Thoracic aorta (tissue), 2 donors: ENCODE data around the gene SNX21. TPM values are rescaled to one million over a fixed set of nuclear protein-coding genes. Genes with fewer than 3 reads are reported as not detected.
A peak's percentile ranks its signal among the peaks of the same experiment; 100 is the strongest.
"Not testable (repeated sequence)": the region's sequence is repeated elsewhere in the genome, so short reads cannot be mapped to it uniquely, and the experiment has no call there.

Source experiments
- ATAC-seq: fragments of 150-250 bp; one replicate; pipeline ENCODE4 v1.8.0; 2017; ENCODE audit warnings: low read depth; ENCODE audit not compliant: insufficient number of reproducible peaks, low FRiP score
- DNase-seq: peaks from one replicate; pipeline ENCODE4 v3.0.0-alpha.2; 2020; ENCODE audit warnings: low spot score
- H3K27ac ChIP-seq, 2 donors: fragments of 200-600 bp; sonication (generic); 1 replicate in 1 of 2; 2 replicates in 1 of 2; pipeline ENCODE4 v1.5.1; 2016; ENCODE audit warnings: mild to moderate bottlenecking in 2 of 2, moderate library complexity in 2 of 2
- H3K27me3 ChIP-seq: fragments of 200-600 bp; sonication (generic); replicated peaks from 2 replicates; pipeline ENCODE4 v1.6.0; 2016; ENCODE audit warnings: mild to moderate bottlenecking; ENCODE audit not compliant: insufficient read depth
- H3K36me3 ChIP-seq: fragments of 200-600 bp; sonication (generic); one replicate; pipeline ENCODE4 v1.5.1; 2016
- H3K4me1 ChIP-seq, 2 donors: fragments of 200-600 bp; sonication (generic); 1 replicate in 1 of 2; 2 replicates in 1 of 2; pipeline versions ENCODE4 v1.5.1 to v1.6.0; 2016; ENCODE audit warnings: low read depth in 2 of 2, mild to moderate bottlenecking in 1 of 2; ENCODE audit not compliant: control insufficient read depth in 1 of 2
- H3K4me3 ChIP-seq: fragments of 200-600 bp; sonication (generic); 2 replicates; pipeline ENCODE4 v1.5.1; 2016; ENCODE audit warnings: mild to moderate bottlenecking
- H3K9me3 ChIP-seq: fragments of 200-600 bp; sonication (generic); 2 replicates; pipeline ENCODE4 v1.5.1; 2016
- CTCF ChIP-seq: fragments of 200-600 bp; sonication (generic); IDR thresholded peaks from one replicate; pipeline ENCODE4 v1.5.1; 2019; ENCODE audit warnings: antibody characterized with exemption
- total RNA-seq, 2 donors: library from RNA; depleted of rRNA; stranded (reverse); fragments of >200 nt; gene quantifications; one replicate each; pipeline versions ENCODE4 v1.1.0 to v1.2.3, GENCODE V29; 2016

SNX21 gene
- total RNA-seq, 2 donors from 2014 or later = 78.2 to 133 TPM

GRCh38 chr20:45826381-45827019 lies 7.1 kb upstream of the SNX21 start:
- DNase-seq = no peak
- ATAC-seq = peak; percentile 15
- TF ChIP-seq CTCF = no peak
- Histone ChIP-seq H3K27me3 (no peaks in the 10 kb centered on the region), H3K4me1 (peaks cover 25 to 68% of the 10 kb centered on the region in 2 donors), H3K9me3 (no peaks in the 10 kb centered on the region), H3K4me3 (no peak overlapping the region), H3K36me3 (no peaks in the 10 kb centered on the region), H3K27ac (peak overlapping the region; percentile 84 to 91)

GRCh38 chr20:45827030-45827652 lies 6.5 kb upstream of the SNX21 start, which contains the start of gene TNNC2:
Gene TNNC2 (minus strand): TSS chr20:45827312. CDS start chr20:45827248, 64 bp downstream.
- peak within 1 kb of the TSS; percentile 84 to 91 for H3K27ac ChIP-seq
- peaks cover 25 to 65% of the 10 kb centered on the region in 2 donors for H3K4me1 ChIP-seq
- no peaks in the 10 kb centered on the region for H3K36me3 ChIP-seq
- H3K27me3 ChIP-seq = no peaks in the 10 kb centered on the region
- TF ChIP-seq CTCF = no peak
- no peaks in the 10 kb centered on the region for H3K9me3 ChIP-seq
- ATAC-seq (no peak), DNase-seq (no peak)
- H3K4me3 ChIP-seq = no peak within 1 kb of the TSS

GRCh38 chr20:45827712-45828111 lies 5.9 kb upstream of the SNX21 start:
- ATAC-seq (no peak), DNase-seq (no peak)
- Histone ChIP-seq H3K9me3 (no peaks in the 10 kb centered on the region), H3K27ac (peak overlapping the region; percentile 84 to 91), H3K27me3 (no peaks in the 10 kb centered on the region), H3K36me3 (no peaks in the 10 kb centered on the region), H3K4me1 (peaks cover 29 to 64% of the 10 kb centered on the region in 2 donors), H3K4me3 (no peak overlapping the region)
- TF ChIP-seq CTCF = no peak

GRCh38 chr20:45828589-45828988 lies 5.0 kb upstream of the SNX21 start:
- Histone ChIP-seq H3K27me3 (no peaks in the 10 kb centered on the region), H3K9me3 (no peaks in the 10 kb centered on the region), H3K27ac (peak overlapping the region; percentile 84 to 91), H3K4me3 (no peak overlapping the region), H3K36me3 (no peaks in the 10 kb centered on the region), H3K4me1 (peaks cover 33 to 61% of the 10 kb centered on the region in 2 donors)
- no peak for TF ChIP-seq CTCF
- DNase-seq (no peak), ATAC-seq (no peak)

- not testable (repeated sequence) for H3K36me3 ChIP-seq, H3K9me3 ChIP-seq, H3K4me3 ChIP-seq, DNase-seq, ATAC-seq, H3K27me3 ChIP-seq
- Histone ChIP-seq H3K27ac (peak overlapping the region; percentile 84 to 91), H3K4me1 (peaks cover 28 to 59% of the 10 kb centered on the region in 2 donors)
Observed at GRCh38 chr20:45829673-45830106, 3.9 kb upstream of the SNX21 start.
